ENCODE results near the gene TYW3.

Gene TYW3

GRCh38 chr1:74799119-74799657, 66.2 kb downstream of the TYW3 start:
- in situ Hi-C loops (cut with HindIII; ENCODE audit: low sequenced_read_pairs), result loop anchor here (25.0 kb wide), 1 partner anchor 388 kb away; no protein-coding TSS in a partner anchor

GRCh38 chr1:74811436-74812179, 78.7 kb downstream of the TYW3 start:
- DNase-seq (ENCODE audit: low read depth, low spot score), result no peak
- in situ Hi-C loops (cut with HindIII; ENCODE audit: low sequenced_read_pairs), result no loop called here
- H3K4me3 ChIP-seq (ENCODE audit: low read depth, low read length), result no peak overlapping the region
- TF ChIP-seq CTCF (IDR thresholded peaks at IDR 0.05; ENCODE audit: low read depth, low read length), result no peak

More at GRCh38 chr1:74799119-74799657, 66.2 kb downstream of the TYW3 start:
- DNase-seq (ENCODE audit: low read depth, low spot score), result no peak
- TF ChIP-seq CTCF (IDR thresholded peaks at IDR 0.05; ENCODE audit: low read depth, low read length), result no peak
- no peak overlapping the region for H3K4me3 ChIP-seq (ENCODE audit: low read depth, low read length)

- TF ChIP-seq CTCF (IDR thresholded peaks at IDR 0.05; ENCODE audit: low read depth, low read length), result no peak
- H3K4me3 ChIP-seq (ENCODE audit: low read depth, low read length), result no peak overlapping the region
- DNase-seq (ENCODE audit: low read depth, low spot score), result no peak
- in situ Hi-C loops (cut with HindIII; ENCODE audit: low sequenced_read_pairs), result no loop called here
These were observed 79.2 kb downstream of the TYW3 start for GRCh38 chr1:74812180-74812541.
